ENCODE data around the gene OLFML1. TPM values are rescaled to one million over a fixed set of nuclear protein-coding genes. Genes with fewer than 3 reads are reported as not detected.

The OLFML1 gene
- total RNA-seq, 1 experiment from 2014 or later = 2.8 TPM

DNA sequence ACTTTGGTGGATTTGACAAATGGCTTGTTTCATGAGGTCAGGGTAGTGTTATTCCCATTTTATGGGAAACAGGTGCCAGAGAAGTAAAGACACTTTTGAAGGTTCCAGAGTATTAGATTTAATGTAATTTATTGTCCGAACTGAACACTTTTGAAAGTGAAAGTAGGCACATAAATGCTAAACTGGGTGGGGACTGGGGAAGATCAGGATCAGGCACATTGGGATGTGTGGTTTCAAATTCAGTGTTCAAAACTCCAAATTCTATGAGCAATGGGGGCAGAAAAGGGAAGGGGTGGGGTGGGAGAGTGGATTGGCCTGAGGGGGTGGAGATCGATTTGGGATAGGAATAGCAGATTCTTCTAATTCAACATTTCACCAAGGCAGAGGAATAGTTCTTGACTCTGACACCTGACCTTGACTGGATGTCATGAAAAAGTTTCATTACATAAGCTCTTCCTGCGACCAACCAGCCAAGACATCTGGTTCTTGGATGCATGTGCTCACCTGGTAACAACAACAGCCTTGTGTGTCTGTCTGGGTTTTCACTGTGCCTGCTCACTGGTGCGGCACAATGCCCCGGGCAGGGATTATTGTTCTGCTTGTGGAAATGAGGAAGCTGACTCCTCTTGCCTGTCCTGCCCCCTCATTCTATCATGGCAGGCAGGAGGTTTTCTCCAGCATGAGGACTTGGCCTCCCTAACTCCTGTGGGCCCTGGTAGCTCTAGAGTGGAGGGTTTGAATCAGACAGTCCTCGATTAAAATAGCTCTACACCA, 39.3 kb downstream of the OLFML1 start:
- Histone ChIP-seq H3K36me3 (replicated peaks; ENCODE audit: control insufficient read depth, insufficient read depth, low read length) (no peaks in the 10 kb centered on the region), H3K4me3 (ENCODE audit: insufficient read depth, low read depth, low read length) (no peak overlapping the region), H3K27me3 (ENCODE audit: control insufficient read depth, insufficient read depth, low read length) (no peaks in the 10 kb centered on the region; the same call in 1 of the 2 replicates)
- no peak for DNase-seq

DNA sequence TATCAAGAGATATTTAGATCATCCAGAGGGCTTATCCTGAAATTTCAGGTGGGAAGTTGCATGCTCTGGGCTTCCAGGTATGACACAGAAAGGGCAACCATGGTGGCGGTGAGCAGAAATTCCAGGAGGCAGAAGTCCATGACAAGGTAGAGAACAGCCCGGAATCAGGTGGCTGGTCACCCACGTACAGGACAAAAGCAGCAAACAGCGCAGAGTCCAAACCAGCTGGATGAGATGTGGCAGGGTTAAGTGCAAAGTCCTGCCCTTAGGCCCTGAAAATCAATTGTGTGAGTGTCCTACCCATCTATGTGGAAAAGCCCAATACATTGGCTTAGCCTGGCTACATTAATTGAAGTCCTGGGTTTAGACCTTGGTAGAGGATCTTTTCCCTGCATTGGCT, 40.1 kb downstream of the OLFML1 start:
- no peak for DNase-seq
- H3K36me3 ChIP-seq (replicated peaks; ENCODE audit: control insufficient read depth, insufficient read depth, low read length) = no peaks in the 10 kb centered on the region
- no peak overlapping the region for H3K4me3 ChIP-seq (ENCODE audit: insufficient read depth, low read depth, low read length)
- no peaks in the 10 kb centered on the region; the same call in 1 of the 2 replicates for H3K27me3 ChIP-seq (ENCODE audit: control insufficient read depth, insufficient read depth, low read length)

DNA sequence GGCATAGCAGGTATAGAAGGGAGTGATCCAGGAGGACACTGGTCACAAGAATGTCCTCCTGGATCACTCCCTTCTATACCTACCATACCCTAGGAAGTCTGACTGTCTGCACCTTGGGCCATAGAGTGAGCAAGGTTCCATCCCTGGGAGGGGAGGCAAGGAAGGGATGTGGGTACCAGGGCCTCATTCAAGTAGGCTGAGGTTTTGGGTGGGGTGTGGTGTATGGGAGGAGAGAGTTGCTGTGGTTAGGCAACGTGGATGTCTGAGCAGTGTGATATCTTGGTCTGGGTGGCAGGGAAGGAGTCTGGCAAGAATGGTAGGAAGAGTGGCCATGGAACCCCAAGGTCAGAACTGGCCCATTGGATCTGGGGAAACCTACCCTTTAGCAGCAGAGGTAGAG, 41.7 kb downstream of the OLFML1 start:
- DNase-seq = no peak
- H3K36me3 ChIP-seq (replicated peaks; ENCODE audit: control insufficient read depth, insufficient read depth, low read length) = no peaks in the 10 kb centered on the region
- no peak overlapping the region for H3K4me3 ChIP-seq (ENCODE audit: insufficient read depth, low read depth, low read length)
- no peaks in the 10 kb centered on the region; the same call in 1 of the 2 replicates for H3K27me3 ChIP-seq (ENCODE audit: control insufficient read depth, insufficient read depth, low read length)

DNA sequence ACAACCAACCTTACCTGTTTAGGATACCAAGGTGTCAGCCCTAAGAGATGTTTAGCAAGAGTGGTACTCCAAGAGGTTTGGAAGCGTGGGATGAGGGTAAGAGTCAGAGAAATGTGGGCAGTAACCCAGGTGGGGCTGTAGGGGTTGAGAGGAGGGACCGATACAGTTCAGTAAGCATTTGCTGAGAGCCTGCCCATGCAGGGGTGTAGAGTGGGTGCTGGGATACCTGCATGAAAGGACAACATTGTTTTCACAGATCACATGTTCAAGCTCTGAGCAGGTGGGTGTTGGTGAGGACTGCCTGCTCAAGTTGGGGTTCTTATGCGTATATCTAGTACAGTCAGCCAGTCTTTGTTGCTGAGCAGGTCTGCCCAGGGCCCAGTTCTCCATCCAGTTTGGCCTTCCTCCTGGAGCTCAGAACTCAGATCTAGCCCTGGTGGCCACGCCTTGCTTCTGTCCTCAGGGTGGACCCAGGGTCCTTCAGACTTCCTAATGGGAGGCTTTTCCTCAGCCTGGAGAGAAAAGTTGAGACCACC, 43.3 kb downstream of the OLFML1 start:
- no peaks in the 10 kb centered on the region for H3K27me3 ChIP-seq (ENCODE audit: control insufficient read depth, insufficient read depth, low read length)
- H3K4me3 ChIP-seq (ENCODE audit: insufficient read depth, low read depth, low read length) = no peak overlapping the region
- H3K36me3 ChIP-seq (replicated peaks; ENCODE audit: control insufficient read depth, insufficient read depth, low read length) = no peaks in the 10 kb centered on the region
- no peak for DNase-seq

DNA sequence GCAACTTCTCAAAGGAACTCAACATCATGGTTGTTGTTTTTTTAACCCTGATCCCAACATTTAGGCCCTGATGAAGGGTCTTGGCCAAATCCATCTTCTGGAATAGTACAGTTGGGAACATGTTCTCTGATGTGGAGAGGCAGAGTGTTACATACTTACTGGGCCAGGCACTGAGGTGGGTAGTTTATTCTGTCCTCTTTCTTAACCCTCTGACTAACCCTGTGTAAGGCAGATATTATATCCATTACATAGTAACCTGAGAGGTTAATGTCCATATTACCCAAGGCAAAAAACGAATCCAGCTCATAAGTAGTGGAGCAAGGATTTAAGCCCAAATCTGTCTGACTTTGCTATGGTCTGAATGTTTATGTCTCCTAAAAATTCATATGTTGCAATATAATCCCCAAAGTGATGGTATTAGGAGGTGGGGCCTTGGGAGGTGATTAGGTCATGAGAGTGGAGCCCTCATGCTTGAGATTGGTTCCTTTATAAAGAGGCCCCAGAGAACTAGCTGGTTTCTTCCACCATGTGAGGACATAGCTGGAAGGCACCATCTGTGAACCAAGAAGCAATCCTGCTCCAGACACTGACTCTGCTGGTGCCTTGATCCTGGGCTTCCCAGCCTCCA, 44.8 kb downstream of the OLFML1 start:
- no peak overlapping the region for H3K4me3 ChIP-seq (ENCODE audit: insufficient read depth, low read depth, low read length)
- H3K27me3 ChIP-seq (ENCODE audit: control insufficient read depth, insufficient read depth, low read length) = no peaks in the 10 kb centered on the region
- DNase-seq = no peak
- H3K36me3 ChIP-seq (replicated peaks; ENCODE audit: control insufficient read depth, insufficient read depth, low read length) = no peaks in the 10 kb centered on the region

DNA sequence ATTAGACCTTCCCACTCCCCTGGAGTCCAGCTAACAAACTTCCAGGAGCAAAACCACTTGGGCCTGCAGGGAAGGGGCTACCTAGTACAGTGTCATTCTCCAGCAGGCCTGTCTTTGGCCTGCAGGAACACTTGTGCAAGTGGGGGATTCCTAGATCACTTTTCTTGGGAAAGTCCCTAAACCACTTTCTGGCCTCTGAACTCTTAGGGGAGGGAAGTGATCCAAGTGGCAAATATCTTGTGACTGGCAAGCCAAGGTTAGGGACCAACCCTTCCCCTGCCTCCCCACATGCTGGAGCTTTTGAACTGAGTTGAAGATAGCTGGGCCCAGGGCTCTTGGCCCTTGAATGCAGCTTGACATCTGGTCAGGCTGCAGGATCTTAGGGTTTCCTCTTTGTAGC, 45.7 kb downstream of the OLFML1 start:
- H3K36me3 ChIP-seq (replicated peaks; ENCODE audit: control insufficient read depth, insufficient read depth, low read length) = no peaks in the 10 kb centered on the region
- no peak overlapping the region for H3K4me3 ChIP-seq (ENCODE audit: insufficient read depth, low read depth, low read length)
- DNase-seq = no peak
- no peaks in the 10 kb centered on the region for H3K27me3 ChIP-seq (ENCODE audit: control insufficient read depth, insufficient read depth, low read length)

DNA sequence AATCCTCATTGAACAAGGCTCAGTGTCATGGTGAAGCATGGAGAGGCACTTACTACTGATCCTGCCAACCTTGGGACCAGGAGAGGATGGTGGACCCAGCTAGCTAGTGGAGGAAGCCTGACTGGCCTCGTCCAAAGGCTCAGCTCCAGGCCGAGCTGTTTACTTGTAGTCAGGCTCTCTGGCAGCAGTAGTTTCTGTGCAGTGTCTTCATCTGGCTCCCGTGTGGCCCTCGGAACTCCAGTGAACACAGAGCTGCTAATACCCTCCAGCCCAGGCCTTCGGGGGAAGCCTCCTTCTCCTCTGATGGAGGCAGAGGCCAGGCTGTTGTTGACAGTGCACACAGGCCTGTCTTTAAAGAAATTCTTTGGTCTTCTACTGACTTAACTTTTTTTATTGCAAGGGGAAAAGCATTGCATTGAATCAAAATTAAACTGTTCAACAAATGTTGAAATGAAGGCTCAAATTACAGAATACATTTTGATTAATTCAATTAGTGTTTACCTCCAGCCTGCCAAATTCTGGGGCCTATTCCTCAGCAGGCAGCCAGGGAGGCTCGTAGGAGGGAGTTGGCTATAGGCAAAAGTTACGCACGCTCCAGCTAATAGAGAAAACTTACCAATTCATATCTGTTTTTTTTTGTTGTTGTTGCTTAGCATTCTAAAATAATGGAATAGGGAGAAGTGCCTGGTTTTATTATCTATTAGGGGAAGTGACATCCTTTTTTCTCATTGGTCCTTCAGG, 47.3 kb downstream of the OLFML1 start:
- Histone ChIP-seq H3K27me3 (ENCODE audit: control insufficient read depth, insufficient read depth, low read length) (no peaks in the 10 kb centered on the region), H3K4me3 (ENCODE audit: insufficient read depth, low read depth, low read length) (no peak overlapping the region), H3K36me3 (replicated peaks; ENCODE audit: control insufficient read depth, insufficient read depth, low read length) (no peaks in the 10 kb centered on the region)
- DNase-seq = no peak

DNA sequence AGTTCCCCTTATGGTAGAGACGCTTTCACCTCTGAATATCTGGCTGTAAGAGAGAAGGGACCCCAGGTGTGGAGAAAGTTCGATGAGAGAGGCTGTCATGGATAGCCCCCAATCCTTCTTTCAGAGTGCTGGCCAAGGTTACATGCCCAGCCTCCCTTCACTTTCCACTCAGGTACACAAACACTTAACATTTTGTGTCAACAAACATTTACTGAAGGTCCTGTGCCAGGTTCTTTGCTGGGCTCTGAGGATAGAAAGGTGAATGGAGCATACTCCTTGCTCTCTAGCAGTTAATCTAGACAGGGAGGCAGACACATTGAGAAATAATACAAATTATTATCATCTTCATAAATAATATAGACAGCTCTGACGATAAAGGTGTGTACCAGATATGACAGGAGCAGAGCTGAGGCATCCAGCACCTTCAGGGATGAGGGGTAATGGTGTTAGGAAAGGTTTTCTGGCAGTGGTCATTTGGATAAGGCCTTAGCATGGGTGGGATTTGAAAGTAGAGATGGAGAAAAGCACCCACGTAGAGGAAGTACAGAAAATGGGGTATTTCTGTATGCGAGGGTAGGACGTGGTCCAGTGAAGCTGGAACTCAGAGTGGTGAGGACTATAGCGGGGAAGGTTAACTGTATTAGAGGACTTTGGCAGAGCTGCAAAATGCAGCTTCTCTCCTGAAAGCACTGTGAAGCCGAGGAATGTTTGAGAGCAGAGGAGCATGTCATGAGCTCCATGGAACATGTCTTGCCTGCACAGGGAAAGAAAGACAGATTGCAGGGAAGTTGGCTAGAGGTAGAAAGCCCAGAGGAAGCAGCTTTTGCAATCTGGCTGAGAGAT, 48.1 kb downstream of the OLFML1 start:
- Histone ChIP-seq H3K27me3 (ENCODE audit: control insufficient read depth, insufficient read depth, low read length) (no peaks in the 10 kb centered on the region), H3K4me3 (ENCODE audit: insufficient read depth, low read depth, low read length) (no peak overlapping the region), H3K36me3 (replicated peaks; ENCODE audit: control insufficient read depth, insufficient read depth, low read length) (no peaks in the 10 kb centered on the region)
- DNase-seq = no peak

DNA sequence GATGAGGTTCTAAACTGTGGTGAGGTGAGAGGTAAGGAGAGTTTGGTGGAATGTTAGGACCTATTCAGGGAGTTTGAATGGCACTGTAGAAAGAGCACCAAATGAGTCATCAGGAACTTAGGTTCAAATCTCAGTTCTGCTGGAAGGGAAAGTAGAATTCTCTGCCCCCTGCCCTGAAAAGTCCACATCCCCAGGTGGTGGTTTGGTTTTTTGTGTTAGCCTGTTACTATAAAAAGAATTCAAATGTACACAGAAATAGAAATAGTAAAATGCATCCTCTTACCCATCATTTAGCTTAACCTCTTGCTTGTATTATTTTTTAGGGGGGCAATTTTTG, 48.7 kb downstream of the OLFML1 start:
- no peaks in the 10 kb centered on the region for H3K27me3 ChIP-seq (ENCODE audit: control insufficient read depth, insufficient read depth, low read length)
- no peaks in the 10 kb centered on the region for H3K36me3 ChIP-seq (replicated peaks; ENCODE audit: control insufficient read depth, insufficient read depth, low read length)
- no peak overlapping the region for H3K4me3 ChIP-seq (ENCODE audit: insufficient read depth, low read depth, low read length)
- DNase-seq = no peak

DNA sequence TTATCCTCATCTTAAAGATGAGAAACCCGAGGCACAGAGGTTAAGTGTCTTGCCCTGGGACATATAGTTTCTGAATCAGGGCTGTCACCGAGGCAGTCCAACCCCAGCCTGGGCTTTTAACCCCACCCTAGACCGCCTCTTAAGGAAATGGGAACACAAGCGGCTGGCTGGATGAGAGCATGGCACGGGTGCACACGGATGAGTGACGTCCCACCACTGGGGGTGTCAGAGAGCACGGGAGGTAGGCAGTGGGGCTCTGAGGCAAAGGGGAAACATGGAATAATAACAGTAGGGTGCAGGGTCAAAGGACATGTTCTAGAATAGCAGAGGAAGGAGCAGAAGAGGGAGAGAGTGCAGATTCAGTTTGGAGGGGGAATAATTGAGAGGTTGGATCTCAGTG, 50.8 kb downstream of the OLFML1 start:
- H3K4me3 ChIP-seq (ENCODE audit: insufficient read depth, low read depth, low read length) = no peak overlapping the region
- H3K36me3 ChIP-seq (replicated peaks; ENCODE audit: control insufficient read depth, insufficient read depth, low read length) = no peaks in the 10 kb centered on the region
- DNase-seq = peak; percentile 50
- no peaks in the 10 kb centered on the region for H3K27me3 ChIP-seq (ENCODE audit: control insufficient read depth, insufficient read depth, low read length)

DNA sequence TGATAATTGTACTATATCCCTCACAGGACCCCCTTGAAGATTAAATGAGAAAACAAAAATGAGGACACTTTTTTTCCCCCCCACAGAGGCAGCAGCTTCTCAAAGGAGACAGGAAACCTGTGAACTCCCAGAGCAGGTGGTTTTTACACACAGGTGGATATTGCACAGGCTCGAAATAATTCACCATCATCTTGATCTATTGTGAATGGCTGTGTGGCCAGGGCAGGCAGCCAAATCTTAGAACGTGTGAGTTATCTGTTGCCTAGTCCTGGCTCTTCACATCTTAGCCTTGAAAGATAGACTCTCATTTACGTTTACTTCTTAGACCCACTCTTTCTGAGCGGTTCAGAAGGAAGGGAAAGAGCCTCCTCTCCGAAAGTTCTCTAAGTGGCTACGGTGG, 52.0 kb downstream of the OLFML1 start:
- H3K4me3 ChIP-seq (ENCODE audit: insufficient read depth, low read depth, low read length) = no peak overlapping the region
- H3K27me3 ChIP-seq (ENCODE audit: control insufficient read depth, insufficient read depth, low read length) = no peaks in the 10 kb centered on the region
- no peak for DNase-seq
- H3K36me3 ChIP-seq (replicated peaks; ENCODE audit: control insufficient read depth, insufficient read depth, low read length) = no peaks in the 10 kb centered on the region

DNA sequence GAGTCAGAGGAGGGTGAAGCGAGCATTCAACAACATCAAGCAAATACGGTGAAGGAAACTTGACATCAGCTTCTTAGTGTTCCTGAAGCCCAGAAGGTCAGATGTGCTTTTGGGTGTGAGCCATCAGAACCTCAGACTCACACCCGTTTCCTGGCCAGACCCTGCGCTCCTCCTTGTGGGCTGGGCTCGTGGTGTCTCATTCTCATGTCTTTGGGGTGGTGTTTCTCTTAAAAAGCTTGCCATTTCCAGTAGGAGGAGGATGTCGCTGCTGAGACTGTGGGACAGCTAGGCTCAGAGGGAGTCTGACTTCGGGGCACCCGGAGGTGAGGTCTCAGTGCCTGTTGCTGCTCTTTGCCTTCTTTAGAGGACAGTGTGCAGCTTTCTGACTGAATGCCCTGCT, 52.7 kb downstream of the OLFML1 start:
- no peak overlapping the region for H3K4me3 ChIP-seq (ENCODE audit: insufficient read depth, low read depth, low read length)
- H3K36me3 ChIP-seq (replicated peaks; ENCODE audit: control insufficient read depth, insufficient read depth, low read length) = no peaks in the 10 kb centered on the region
- H3K27me3 ChIP-seq (ENCODE audit: control insufficient read depth, insufficient read depth, low read length) = no peaks in the 10 kb centered on the region
- DNase-seq = no peak

DNA sequence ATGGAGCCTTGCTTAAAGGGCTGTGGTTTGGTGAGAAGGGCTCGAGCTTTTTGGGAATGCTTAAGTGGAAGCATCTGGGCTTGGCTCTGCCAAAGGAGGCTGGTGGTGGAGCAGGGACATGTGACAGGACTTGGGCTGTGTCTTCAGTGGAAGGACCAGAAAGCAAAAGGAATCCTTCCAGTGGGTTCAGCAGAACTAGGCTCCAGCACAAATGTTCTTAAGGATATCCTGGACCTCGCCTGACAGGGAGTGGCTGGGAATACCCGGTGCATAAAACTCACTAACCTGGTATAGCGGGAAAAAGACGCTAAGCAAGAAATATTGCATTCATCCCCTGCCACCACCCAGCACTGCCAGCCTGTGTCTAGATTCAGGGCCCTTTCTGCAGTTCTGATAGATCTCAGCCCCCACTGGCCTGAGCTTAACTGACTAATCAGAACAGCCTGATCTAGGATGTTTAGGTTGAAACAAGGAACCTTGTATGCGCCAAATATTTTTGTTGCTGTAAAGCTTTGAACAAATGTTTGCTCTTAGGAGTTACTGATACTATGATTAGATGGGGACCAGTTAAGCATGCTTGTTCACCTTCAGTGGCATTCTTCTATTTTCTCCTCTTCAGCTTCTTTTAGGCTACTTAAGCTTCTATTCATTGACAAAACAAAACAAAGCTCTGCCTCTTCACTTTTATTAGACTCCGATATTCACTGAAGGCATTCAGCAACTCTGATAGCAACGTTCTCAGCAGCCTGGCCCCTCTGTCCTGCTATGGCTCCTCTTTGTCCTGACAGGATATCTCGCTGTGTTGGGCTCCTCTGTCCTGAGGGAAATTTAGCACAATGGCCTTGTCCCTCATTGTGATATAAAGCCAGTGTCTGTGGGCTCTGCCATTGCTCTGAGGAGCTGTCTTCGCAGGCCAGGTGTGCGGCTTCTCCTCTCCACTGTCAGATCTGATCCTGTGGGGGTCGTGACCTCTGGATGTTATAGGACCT, 53.5 kb downstream of the OLFML1 start:
- DNase-seq = no peak
- no peak overlapping the region for H3K4me3 ChIP-seq (ENCODE audit: insufficient read depth, low read depth, low read length)
- H3K36me3 ChIP-seq (replicated peaks; ENCODE audit: control insufficient read depth, insufficient read depth, low read length) = no peaks in the 10 kb centered on the region

More for the DNA sequence above, 53.5 kb downstream of the OLFML1 start:
- no peaks in the 10 kb centered on the region for H3K27me3 ChIP-seq (ENCODE audit: control insufficient read depth, insufficient read depth, low read length)
